Spleen (tissue), 7 donors: ENCODE results near the gene DIP2C.

Experiments
- CTCF ChIP-seq, 11 experiments: fragments of 200-600 bp in 7 of 11; fragments of 450-650 bp in 4 of 11; sonication (generic) in 4 of 11; IDR thresholded peaks in 8 of 11; conservative IDR thresholded peaks in 3 of 11; 1 replicate in 7 of 11; 2 replicates in 4 of 11; pipeline versions ENCODE4 v1.4.0 to v1.8.0; 2016 to 2021; ENCODE audit warnings: antibody characterized with exemption in 11 of 11, inconsistent platforms in 4 of 11, mild to moderate bottlenecking in 1 of 11
- POLR2A ChIP-seq, 3 donors: fragments of 450-650 bp; IDR thresholded peaks; one replicate each; pipeline ENCODE4 v1.5.1; 2017; ENCODE audit warnings: antibody characterized with exemption in 3 of 3, mild to moderate bottlenecking in 1 of 3
- donor health status: DM: no; HTN: no; CAD: no; lungs with moderate emphysema.
- donor health status: DM: no; HTN: no; CAD: no.
- donor health status: DM: no; HTN: no; CAD: no.

- TF ChIP-seq CTCF (IDR thresholded peaks at IDR 0.05 in 8 of 11, conservative IDR thresholded peaks at IDR 0.05 in 3 of 11) (no peak), POLR2A (IDR thresholded peaks at IDR 0.05) (no peak)
These were observed 19.4 kb downstream of the DIP2C start for GRCh38 chr10:670038-670437.
